OCI-LY3 (cell line): ENCODE measurements around the gene SLMAP.

Source experiments
- H2AFZ ChIP-seq: fragments of 200-600, 300-600 bp; shearing (Covaris generic); 2 replicates; pipeline ENCODE4 v1.6.0; 2014; ENCODE audit warnings: antibody characterized with exemption, low read depth, low read length
- H3K27ac ChIP-seq: fragments of 200-600, 300-600 bp; sonication (generic); 2 replicates; pipeline ENCODE4 v1.5.1; 2014; ENCODE audit warnings: mild to moderate bottlenecking, low read length, moderate library complexity, mixed read lengths
- H3K27me3 ChIP-seq: fragments of 200-600, 300-600 bp; sonication (generic); 2 replicates; pipeline ENCODE4 v1.6.1; 2014; ENCODE audit warnings: low read depth, low read length, mixed read lengths
- H3K36me3 ChIP-seq: fragments of 200-600, 300-600 bp; sonication (generic); replicated peaks from 2 replicates; pipeline ENCODE3; 2014; ENCODE audit warnings: low read depth, low read length, mixed read lengths
- H3K4me1 ChIP-seq: fragments of 300-600, 200-600 bp; sonication (generic); 2 replicates; pipeline ENCODE4 v1.6.1; 2014; ENCODE audit warnings: low read length, mixed read lengths
- H3K4me2 ChIP-seq: fragments of 200-600, 300-600 bp; sonication (generic); 2 replicates; pipeline ENCODE4 v1.6.1; 2014; ENCODE audit warnings: low read length, mixed read lengths
- H3K4me3 ChIP-seq: fragments of 300-600, 200-600 bp; sonication (generic); 2 replicates; pipeline ENCODE4 v1.5.1; 2014; ENCODE audit warnings: antibody characterized with exemption, mild to moderate bottlenecking, low read length, moderate library complexity
- H3K79me2 ChIP-seq: fragments of 300-600, 200-600 bp; shearing (Covaris generic); 2 replicates; pipeline ENCODE4 v1.6.1; 2014; ENCODE audit warnings: mild to moderate bottlenecking, low read length, mixed read lengths
- H3K9ac ChIP-seq: fragments of 300-600, 200-600 bp; shearing (Covaris generic); 2 replicates; pipeline ENCODE4 v1.6.0; 2014; ENCODE audit warnings: mild to moderate bottlenecking, low read length, moderate library complexity
- H3K9me3 ChIP-seq: fragments of 200-600, 300-600 bp; shearing (Covaris generic); 2 replicates; pipeline ENCODE4 v1.6.1; 2014; ENCODE audit warnings: low read length, mixed read lengths; ENCODE audit not compliant: insufficient read depth
- H4K20me1 ChIP-seq: fragments of 200-600, 300-600 bp; sonication (generic); 2 replicates; pipeline ENCODE4 v1.6.1; 2016; ENCODE audit warnings: low read length, mixed read lengths; ENCODE audit not compliant: insufficient read depth
- EZH2phosphoT487 ChIP-seq: fragments of 200-600 bp; shearing (Covaris generic); IDR thresholded peaks from 2 replicates; pipeline ENCODE4 v1.6.1; 2018; ENCODE audit warnings: antibody characterized with exemption, mixed run types, low read depth
- TF ChIP-seq, protein P1 (sequence below): fragments of 200-600, 300-600 bp; sonication (generic); IDR thresholded peaks from 2 replicates; pipeline ENCODE4 v1.5.1; 2014; ENCODE audit warnings: antibody characterized with exemption, low read length, low read depth

SLMAP gene

DNA sequence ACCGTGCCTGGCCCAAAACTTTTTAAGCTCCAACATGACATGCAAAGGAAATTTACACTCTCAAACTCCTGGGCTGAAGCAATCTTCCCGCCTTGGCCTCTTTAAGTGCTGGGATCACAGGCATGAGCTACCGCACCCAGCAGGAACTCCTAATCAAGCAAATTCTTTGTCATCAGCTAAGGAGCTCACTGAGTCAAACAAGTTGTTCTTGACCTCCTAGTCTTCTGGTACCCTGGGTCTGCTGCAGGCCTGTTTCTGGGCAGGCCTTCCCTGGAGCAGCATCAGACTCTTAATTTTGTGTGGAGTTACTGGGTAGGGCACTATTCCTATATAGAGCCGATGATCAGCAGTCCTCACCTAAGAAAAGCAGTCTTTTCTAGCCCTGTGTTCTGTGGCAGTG, 183.7 kb downstream of the SLMAP start:
- no peaks in the 10 kb centered on the region for H3K27me3 ChIP-seq

DNA sequence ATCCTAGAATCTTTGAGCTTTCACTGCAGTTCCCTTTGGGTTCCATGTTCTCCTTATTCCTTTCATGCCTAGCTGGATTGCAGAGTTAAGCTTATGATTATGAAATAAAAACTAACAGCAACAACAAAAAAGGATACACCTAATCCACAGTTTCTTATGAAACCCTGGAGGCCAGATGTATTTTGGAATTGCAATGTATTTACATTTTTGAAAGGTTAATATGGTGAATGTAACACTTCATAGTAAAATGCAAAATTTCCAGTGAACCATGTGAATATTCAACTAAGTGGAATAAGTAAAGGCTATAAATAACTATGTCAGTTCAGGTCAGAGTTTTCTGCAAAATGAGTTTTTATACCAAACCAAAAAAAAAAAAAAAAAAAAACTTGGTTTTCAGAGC, 186.3 kb downstream of the SLMAP start:
- Histone ChIP-seq H3K4me3 (no peak overlapping the region), H3K27ac (no peak overlapping the region), H4K20me1 (no peaks in the 10 kb centered on the region), H3K79me2 (no peaks in the 10 kb centered on the region), H3K4me1 (no peaks in the 10 kb centered on the region), H3K9ac (no peak overlapping the region), H3K9me3 (no peaks in the 10 kb centered on the region), H3K36me3 (no peaks in the 10 kb centered on the region), H3K4me2 (no peak overlapping the region), H2AFZ (no peak overlapping the region), H3K27me3 (no peaks in the 10 kb centered on the region)
- TF ChIP-seq, protein P1, sequence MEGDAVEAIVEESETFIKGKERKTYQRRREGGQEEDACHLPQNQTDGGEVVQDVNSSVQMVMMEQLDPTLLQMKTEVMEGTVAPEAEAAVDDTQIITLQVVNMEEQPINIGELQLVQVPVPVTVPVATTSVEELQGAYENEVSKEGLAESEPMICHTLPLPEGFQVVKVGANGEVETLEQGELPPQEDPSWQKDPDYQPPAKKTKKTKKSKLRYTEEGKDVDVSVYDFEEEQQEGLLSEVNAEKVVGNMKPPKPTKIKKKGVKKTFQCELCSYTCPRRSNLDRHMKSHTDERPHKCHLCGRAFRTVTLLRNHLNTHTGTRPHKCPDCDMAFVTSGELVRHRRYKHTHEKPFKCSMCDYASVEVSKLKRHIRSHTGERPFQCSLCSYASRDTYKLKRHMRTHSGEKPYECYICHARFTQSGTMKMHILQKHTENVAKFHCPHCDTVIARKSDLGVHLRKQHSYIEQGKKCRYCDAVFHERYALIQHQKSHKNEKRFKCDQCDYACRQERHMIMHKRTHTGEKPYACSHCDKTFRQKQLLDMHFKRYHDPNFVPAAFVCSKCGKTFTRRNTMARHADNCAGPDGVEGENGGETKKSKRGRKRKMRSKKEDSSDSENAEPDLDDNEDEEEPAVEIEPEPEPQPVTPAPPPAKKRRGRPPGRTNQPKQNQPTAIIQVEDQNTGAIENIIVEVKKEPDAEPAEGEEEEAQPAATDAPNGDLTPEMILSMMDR, result no peak
- TF ChIP-seq EZH2phosphoT487, result no peak

More for the DNA sequence above, 183.7 kb downstream of the SLMAP start:
- Histone ChIP-seq H3K4me1 (no peaks in the 10 kb centered on the region), H3K4me2 (no peak overlapping the region), H3K27ac (no peak overlapping the region), H4K20me1 (no peaks in the 10 kb centered on the region), H3K9me3 (no peaks in the 10 kb centered on the region), H3K9ac (no peak overlapping the region), H3K4me3 (no peak overlapping the region), H3K36me3 (no peaks in the 10 kb centered on the region), H2AFZ (no peak overlapping the region), H3K79me2 (no peaks in the 10 kb centered on the region)
- TF ChIP-seq, protein P1, result no peak

DNA sequence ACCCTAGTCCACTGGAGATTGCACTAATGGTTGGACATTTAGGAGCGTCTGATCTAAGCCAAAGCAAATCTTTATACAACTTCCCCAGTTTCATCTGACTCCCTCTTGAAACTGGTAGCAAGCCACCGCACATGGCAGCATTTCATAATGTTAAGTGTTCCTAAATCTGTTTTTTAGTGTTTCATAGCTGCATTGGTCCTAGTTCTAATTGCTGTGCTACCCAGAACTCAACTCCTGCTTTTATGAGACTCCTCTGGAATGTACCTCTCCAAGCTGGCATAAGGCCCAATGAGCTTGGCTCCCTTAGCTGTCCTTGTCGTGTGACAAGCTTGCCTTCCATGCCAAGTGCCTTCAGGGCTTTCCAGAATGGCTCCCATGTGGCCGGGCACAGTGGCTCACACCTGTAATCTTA, 186.8 kb downstream of the SLMAP start:
- no peaks in the 10 kb centered on the region for H3K4me1 ChIP-seq
- H3K4me3 ChIP-seq, result no peak overlapping the region

DNA sequence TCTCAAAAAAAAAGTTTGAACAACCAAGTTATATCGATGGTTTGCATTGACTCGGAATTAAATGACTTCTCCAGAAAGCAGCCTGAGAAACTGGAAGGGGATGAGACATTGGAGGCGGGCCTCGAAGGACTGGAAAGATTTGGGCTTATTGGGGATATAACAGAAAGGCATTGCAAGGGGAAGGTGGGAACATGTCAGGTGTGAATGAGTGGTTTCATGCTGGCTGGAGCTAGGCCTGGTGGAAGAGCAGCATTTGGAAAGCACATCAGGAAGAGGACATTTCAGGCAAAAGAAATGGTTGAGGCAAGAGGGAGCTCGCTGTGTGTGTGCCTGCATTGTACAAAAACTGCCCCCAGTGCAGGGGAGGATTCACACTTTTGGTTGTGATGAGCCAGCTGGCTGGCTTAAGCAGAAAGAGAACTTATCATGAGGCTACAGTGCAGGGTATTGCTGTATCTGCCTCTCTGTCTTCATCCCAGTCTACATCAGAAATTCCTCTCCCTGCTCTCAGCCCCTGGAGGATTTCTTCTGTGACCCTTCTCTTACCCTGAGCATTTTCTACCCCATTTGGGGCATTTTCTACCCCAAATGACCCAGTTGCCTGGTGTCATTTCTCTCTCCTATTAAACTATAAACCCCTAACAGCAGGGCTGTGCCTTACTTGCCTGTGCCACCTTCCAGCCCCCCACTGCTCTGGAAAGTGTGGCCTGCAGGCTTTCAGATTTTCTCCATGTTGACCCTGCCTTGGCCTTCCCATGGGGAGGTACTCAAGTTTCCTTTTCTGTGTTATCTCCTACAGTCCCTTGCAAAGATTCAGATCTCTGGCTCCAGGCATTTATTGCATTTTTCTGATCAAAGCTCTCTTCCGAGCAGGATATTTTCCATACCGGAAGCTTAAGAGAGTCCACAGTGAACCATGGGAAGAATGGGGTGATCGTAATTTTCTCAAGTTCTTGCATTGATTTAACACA, 187.7 kb downstream of the SLMAP start:
- H4K20me1 ChIP-seq, result no peaks in the 10 kb centered on the region
- H3K4me2 ChIP-seq, result no peak overlapping the region
- no peaks in the 10 kb centered on the region for H3K9me3 ChIP-seq
- no peak overlapping the region for H3K4me3 ChIP-seq
- no peak for TF ChIP-seq EZH2phosphoT487
- TF ChIP-seq, protein P1, result no peak
- no peak overlapping the region for H3K27ac ChIP-seq
- no peaks in the 10 kb centered on the region for H3K79me2 ChIP-seq
- H3K36me3 ChIP-seq, result no peaks in the 10 kb centered on the region
- no peak overlapping the region for H2AFZ ChIP-seq
- no peak overlapping the region for H3K9ac ChIP-seq
- no peaks in the 10 kb centered on the region for H3K4me1 ChIP-seq
- H3K27me3 ChIP-seq, result no peaks in the 10 kb centered on the region

More for the DNA sequence above, 186.8 kb downstream of the SLMAP start:
- no peak overlapping the region for H3K27ac ChIP-seq
- no peaks in the 10 kb centered on the region for H3K27me3 ChIP-seq
- no peak for TF ChIP-seq EZH2phosphoT487
- TF ChIP-seq, protein P1, result no peak
- no peaks in the 10 kb centered on the region for H4K20me1 ChIP-seq
- H2AFZ ChIP-seq, result no peak overlapping the region
- no peak overlapping the region for H3K9ac ChIP-seq
- no peaks in the 10 kb centered on the region for H3K79me2 ChIP-seq
- no peaks in the 10 kb centered on the region for H3K9me3 ChIP-seq
- no peak overlapping the region for H3K4me2 ChIP-seq
- H3K36me3 ChIP-seq, result no peaks in the 10 kb centered on the region
